A375 (cell line): ENCODE measurements around the gene CST8. TPM values are rescaled to one million over a fixed set of nuclear protein-coding genes. Genes with fewer than 3 reads are reported as not detected.

Source experiments
- small RNA-seq: library from RNA; depleted of rRNA; stranded (forward); fragments of <200 nt; gene quantifications from one replicate; pipeline ENCODE3, GENCODE V24; 2014
- total RNA-seq: library from RNA; depleted of rRNA; stranded (reverse); fragments of >200 nt; shearing (Covaris generic); gene quantifications from 2 replicates; pipeline ENCODE4 v1.2.3, GENCODE V29; 2014; rRNA removed

The CST8 gene, protein sequence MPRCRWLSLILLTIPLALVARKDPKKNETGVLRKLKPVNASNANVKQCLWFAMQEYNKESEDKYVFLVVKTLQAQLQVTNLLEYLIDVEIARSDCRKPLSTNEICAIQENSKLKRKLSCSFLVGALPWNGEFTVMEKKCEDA
- not detected in 2 replicates for total RNA-seq

GRCh38 chr20:23490817-23491216, at the start of gene CST8:
CST8 (plus strand) TSS chr20:23491117; CDS start chr20:23491668, 551 bp downstream.

DNA sequence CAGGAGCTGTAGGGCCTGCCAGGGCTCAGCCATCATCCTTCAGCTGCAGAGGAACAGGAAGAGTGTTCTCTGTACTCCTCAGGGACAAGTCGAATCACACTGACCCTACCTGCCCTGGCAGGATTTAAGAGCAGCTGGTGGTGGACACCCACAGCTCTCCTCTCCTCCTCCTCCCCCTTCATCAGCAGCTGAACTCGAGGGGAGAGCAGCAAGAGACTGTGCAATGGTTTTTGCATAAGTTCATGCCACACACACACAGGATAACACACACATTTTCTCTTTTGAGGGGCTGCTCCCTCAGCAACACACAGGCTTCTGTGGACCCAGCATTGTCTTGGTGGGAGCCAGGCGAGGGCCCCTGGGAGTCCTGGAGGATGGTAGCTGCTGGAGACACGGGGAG, 38.1 kb upstream of the CST8 start, which contains the start of gene CST11:
Gene CST11 (minus strand): TSS at position 101 of the 400 bp plus-strand sequence. CDS start 65 bp downstream, at position 36.

Small RNAs within 50 kb of the gene (small RNA-seq; reads per million reads assigned to genes)
- gene RF00019, result not detected

Other genes starting within 250 kb of the CST8 start
- 69.4 and 73.5 TPM in 2 replicates for gene NXT1, start 140.3 kb upstream of the CST8 start, total RNA-seq
- 12.4 and 16.4 TPM in 2 replicates for gene GZF1, start 128.9 kb upstream of the CST8 start, total RNA-seq
- 2.4 and 3.3 TPM in 2 replicates for gene NAPB, start 69.6 kb upstream of the CST8 start, total RNA-seq
- not detected in 2 replicates for gene CSTL1, start 51.4 kb upstream of the CST8 start, total RNA-seq
- gene CST11, start 38.2 kb upstream of the CST8 start, total RNA-seq, result not detected in 2 replicates
- gene CST9L, start 77.4 kb downstream of the CST8 start, total RNA-seq, result not detected in 2 replicates
- not detected in 2 replicates for gene CST9, start 114.8 kb downstream of the CST8 start, total RNA-seq
- 168 and 221 TPM in 2 replicates for gene CST3, start 146.8 kb downstream of the CST8 start, total RNA-seq
- not detected in 2 replicates for gene CST4, start 197.9 kb downstream of the CST8 start, total RNA-seq